OCI-LY3 (cell line): ENCODE results near the gene NOS1AP.

Experiments
- H2AFZ ChIP-seq: fragments of 200-600, 300-600 bp; shearing (Covaris generic); 2 replicates; pipeline ENCODE4 v1.6.0; 2014; ENCODE audit warnings: antibody characterized with exemption, low read depth, low read length
- H3K27ac ChIP-seq: fragments of 200-600, 300-600 bp; sonication (generic); 2 replicates; pipeline ENCODE4 v1.5.1; 2014; ENCODE audit warnings: mild to moderate bottlenecking, low read length, moderate library complexity, mixed read lengths
- H3K27me3 ChIP-seq: fragments of 200-600, 300-600 bp; sonication (generic); 2 replicates; pipeline ENCODE4 v1.6.1; 2014; ENCODE audit warnings: low read depth, low read length, mixed read lengths
- H3K36me3 ChIP-seq: fragments of 200-600, 300-600 bp; sonication (generic); replicated peaks from 2 replicates; pipeline ENCODE3; 2014; ENCODE audit warnings: low read depth, low read length, mixed read lengths
- H3K4me1 ChIP-seq: fragments of 300-600, 200-600 bp; sonication (generic); 2 replicates; pipeline ENCODE4 v1.6.1; 2014; ENCODE audit warnings: low read length, mixed read lengths
- H3K4me2 ChIP-seq: fragments of 200-600, 300-600 bp; sonication (generic); 2 replicates; pipeline ENCODE4 v1.6.1; 2014; ENCODE audit warnings: low read length, mixed read lengths
- H3K4me3 ChIP-seq: fragments of 300-600, 200-600 bp; sonication (generic); 2 replicates; pipeline ENCODE4 v1.5.1; 2014; ENCODE audit warnings: antibody characterized with exemption, mild to moderate bottlenecking, low read length, moderate library complexity
- H3K79me2 ChIP-seq: fragments of 300-600, 200-600 bp; shearing (Covaris generic); 2 replicates; pipeline ENCODE4 v1.6.1; 2014; ENCODE audit warnings: mild to moderate bottlenecking, low read length, mixed read lengths
- H3K9ac ChIP-seq: fragments of 300-600, 200-600 bp; shearing (Covaris generic); 2 replicates; pipeline ENCODE4 v1.6.0; 2014; ENCODE audit warnings: mild to moderate bottlenecking, low read length, moderate library complexity
- H3K9me3 ChIP-seq: fragments of 200-600, 300-600 bp; shearing (Covaris generic); 2 replicates; pipeline ENCODE4 v1.6.1; 2014; ENCODE audit warnings: low read length, mixed read lengths; ENCODE audit not compliant: insufficient read depth
- H4K20me1 ChIP-seq: fragments of 200-600, 300-600 bp; sonication (generic); 2 replicates; pipeline ENCODE4 v1.6.1; 2016; ENCODE audit warnings: low read length, mixed read lengths; ENCODE audit not compliant: insufficient read depth
- CTCF ChIP-seq: fragments of 200-600, 300-600 bp; sonication (generic); IDR thresholded peaks from 2 replicates; pipeline ENCODE4 v1.5.1; 2014; ENCODE audit warnings: antibody characterized with exemption, low read length, low read depth
- EZH2phosphoT487 ChIP-seq: fragments of 200-600 bp; shearing (Covaris generic); IDR thresholded peaks from 2 replicates; pipeline ENCODE4 v1.6.1; 2018; ENCODE audit warnings: antibody characterized with exemption, mixed run types, low read depth

NOS1AP gene

GRCh38 chr1:162407539-162407938 is 338.0 kb downstream of the NOS1AP start:
- no peak overlapping the region for H3K27ac ChIP-seq
- H4K20me1 ChIP-seq = no peaks in the 10 kb centered on the region
- H3K4me1 ChIP-seq = no peaks in the 10 kb centered on the region
- H3K36me3 ChIP-seq = no peaks in the 10 kb centered on the region
- H2AFZ ChIP-seq = no peak overlapping the region
- H3K4me3 ChIP-seq = no peak overlapping the region
- H3K27me3 ChIP-seq = peaks cover 19% of the 10 kb centered on the region; the same call in 1 of the 2 replicates
- H3K9me3 ChIP-seq = no peaks in the 10 kb centered on the region
- TF ChIP-seq CTCF (no peak), EZH2phosphoT487 (no peak)
- no peak overlapping the region for H3K4me2 ChIP-seq
- H3K9ac ChIP-seq = no peak overlapping the region
- no peaks in the 10 kb centered on the region for H3K79me2 ChIP-seq

GRCh38 chr1:162412002-162412401 is 342.5 kb downstream of the NOS1AP start, which contains the start of gene SH2D1B:
Gene SH2D1B, minus strand, starts transcription at chr1:162412136. Its CDS starts 120 bp downstream, at chr1:162412016.
- Histone ChIP-seq H4K20me1 (no peaks in the 10 kb centered on the region), H3K9me3 (no peaks in the 10 kb centered on the region), H3K36me3 (no peaks in the 10 kb centered on the region), H3K27ac (no peak within 1 kb of the TSS), H2AFZ (no peak within 1 kb of the TSS), H3K4me3 (no peak within 1 kb of the TSS), H3K27me3 (peaks cover 18% of the 10 kb centered on the region; the same call in 1 of the 2 replicates), H3K9ac (no peak within 1 kb of the TSS), H3K79me2 (no peaks in the 10 kb centered on the region), H3K4me2 (no peak within 1 kb of the TSS), H3K4me1 (no peaks in the 10 kb centered on the region)
- no peak for TF ChIP-seq EZH2phosphoT487
- no peak for TF ChIP-seq CTCF

GRCh38 chr1:162416215-162416614 is 346.7 kb downstream of the NOS1AP start:
- Histone ChIP-seq H3K4me2 (no peak overlapping the region), H3K9ac (no peak overlapping the region), H3K4me1 (no peaks in the 10 kb centered on the region), H4K20me1 (no peaks in the 10 kb centered on the region), H3K9me3 (no peaks in the 10 kb centered on the region), H3K36me3 (no peaks in the 10 kb centered on the region), H2AFZ (no peak overlapping the region), H3K79me2 (no peaks in the 10 kb centered on the region), H3K27ac (no peak overlapping the region), H3K4me3 (no peak overlapping the region), H3K27me3 (peaks cover 16% of the 10 kb centered on the region; the same call in 1 of the 2 replicates)
- no peak for TF ChIP-seq EZH2phosphoT487
- TF ChIP-seq CTCF = no peak

- Histone ChIP-seq H3K4me3 (no peak overlapping the region), H3K4me1 (no peaks in the 10 kb centered on the region), H4K20me1 (no peaks in the 10 kb centered on the region), H3K9me3 (no peaks in the 10 kb centered on the region), H2AFZ (no peak overlapping the region), H3K27ac (no peak overlapping the region), H3K27me3 (peaks cover 13% of the 10 kb centered on the region; the same call in 1 of the 2 replicates), H3K4me2 (no peak overlapping the region), H3K36me3 (no peaks in the 10 kb centered on the region), H3K9ac (no peak overlapping the region), H3K79me2 (no peaks in the 10 kb centered on the region)
- TF ChIP-seq EZH2phosphoT487 (no peak), CTCF (no peak)
Observed at GRCh38 chr1:162416909-162417308, 347.4 kb downstream of the NOS1AP start.
